Activated T-helper 1 cell treated with anti-CD3 and anti-CD28 coated beads, Interleukin-12 subunit alpha, Interleukin-12 subunit beta, Interleukin-2, Interleukin-4 antibody, amounts not matched to agents 30 ng/mL and 10 ng/mL and 1 ng/mL, durations not matched to agents 14 hours and 24 hours and 36 hours (primary cell): ENCODE data around the gene BOC. TPM values are rescaled to one million over a fixed set of nuclear protein-coding genes. Genes with fewer than 3 reads are reported as not detected.

ENCODE experiments used
- DNase-seq: peaks from one replicate; pipeline ENCODE4 v3.0.0; 2021; ENCODE audit warnings: low spot score
- H3K27ac Mint-ChIP-seq: one replicate; pipeline ENCODE4 v1.8.0; 2021; ENCODE audit warnings: mild to moderate bottlenecking, mixed read lengths
- H3K27me3 Mint-ChIP-seq: one replicate; pipeline ENCODE4 v1.8.0; 2022; ENCODE audit warnings: mild to moderate bottlenecking, moderate library complexity, mixed read lengths; ENCODE audit not compliant: insufficient read depth
- H3K36me3 Mint-ChIP-seq: one replicate; pipeline ENCODE4 v1.8.0; 2021; ENCODE audit warnings: low read depth, mixed read lengths
- H3K4me1 Mint-ChIP-seq: one replicate; pipeline ENCODE4 v1.8.0; 2021; ENCODE audit warnings: low read depth, mixed read lengths
- H3K4me3 Mint-ChIP-seq: one replicate; pipeline ENCODE4 v1.8.0; 2021; ENCODE audit warnings: mild to moderate bottlenecking, moderate library complexity, mixed read lengths
- H3K9me3 Mint-ChIP-seq: one replicate; pipeline ENCODE4 v1.8.0; 2021; ENCODE audit warnings: mixed read lengths
- intact Hi-C: fragments of 100-400 bp; cut with micrococcal nuclease; formaldehyde crosslinking; loops from one replicate; pipeline ENCODE4 v1.15.1; 2024
- total RNA-seq: library from RNA; stranded (reverse); gene quantifications from 2 replicates; pipeline ENCODE4 v1.2.3, GENCODE V29; 2022

BOC gene
- total RNA-seq, 1 donor from 2014 or later = 2.1 TPM

DNA sequence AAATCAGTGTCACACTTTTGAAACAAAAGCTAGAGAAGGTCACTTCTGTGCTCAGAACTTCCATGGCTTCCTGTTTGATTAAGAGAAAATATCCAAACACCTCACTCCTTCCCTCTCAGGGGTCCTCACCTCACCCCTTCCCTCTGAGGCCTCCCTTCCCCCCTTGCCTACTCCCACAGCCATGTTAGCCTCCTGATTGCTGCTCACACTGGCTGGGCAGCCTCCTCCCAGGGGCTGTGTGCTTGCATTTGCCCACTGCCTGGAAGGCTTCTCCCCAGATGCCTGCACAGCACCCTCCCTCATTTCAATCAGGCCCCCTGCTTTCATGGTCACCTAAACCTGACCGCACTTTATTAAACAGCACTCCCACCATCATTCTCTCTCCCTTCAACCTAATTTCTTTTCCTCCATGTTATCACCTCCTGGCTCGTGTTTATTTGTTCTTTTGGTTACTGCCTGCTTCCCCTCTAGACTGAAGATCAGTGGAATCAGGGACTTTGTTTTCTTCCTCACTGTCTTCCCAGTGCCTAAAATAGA lies 10.4 kb downstream of the BOC start:
- Mint-ChIP-seq H3K4me3 (no peak overlapping the region), H3K9me3 (no peaks in the 10 kb centered on the region), H3K27me3 (peaks cover 13% of the 10 kb centered on the region), H3K36me3 (no peaks in the 10 kb centered on the region), H3K27ac (no peak overlapping the region), H3K4me1 (peaks cover 18% of the 10 kb centered on the region)
- intact Hi-C loops = no loop called here
- DNase-seq = no peak

DNA sequence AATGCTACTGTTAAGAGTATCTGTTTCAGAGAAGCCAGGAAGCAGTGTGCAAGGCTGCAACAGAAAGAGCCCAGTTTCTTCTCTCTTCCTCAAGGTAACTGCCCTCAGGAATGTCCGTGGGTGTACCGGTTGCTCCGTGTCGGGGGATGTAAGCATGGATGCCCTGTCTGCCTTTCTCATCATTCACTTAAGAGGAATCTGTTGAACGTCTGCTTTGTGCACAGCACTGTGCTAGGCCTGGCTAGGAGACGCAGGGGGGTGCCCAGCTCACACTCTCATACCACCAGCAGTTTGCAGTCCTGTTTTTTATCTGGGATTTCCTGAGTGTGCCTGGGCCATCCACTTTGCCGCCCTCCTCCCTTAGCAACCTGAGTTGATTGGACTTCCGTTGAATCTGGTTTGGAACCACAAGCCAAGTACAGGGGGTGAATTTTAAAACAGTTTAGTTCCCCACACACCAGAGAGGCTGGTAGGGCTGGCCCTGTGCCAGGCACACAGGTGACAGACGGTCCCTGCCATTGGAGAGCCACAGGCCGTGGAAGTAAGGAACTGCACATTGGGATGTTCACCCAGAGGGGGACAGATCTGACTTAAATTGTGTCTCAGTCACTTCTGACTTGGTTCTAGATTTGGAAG lies 11.2 kb downstream of the BOC start:
- H3K27me3 Mint-ChIP-seq = peaks cover 13% of the 10 kb centered on the region
- H3K4me1 Mint-ChIP-seq = peaks cover 18% of the 10 kb centered on the region
- H3K36me3 Mint-ChIP-seq = no peaks in the 10 kb centered on the region
- no peak overlapping the region for H3K27ac Mint-ChIP-seq
- H3K4me3 Mint-ChIP-seq = no peak overlapping the region
- intact Hi-C loops = loop anchor here (1.0 kb wide), 1 partner anchor 10 kb away; no protein-coding TSS in a partner anchor
- H3K9me3 Mint-ChIP-seq = no peaks in the 10 kb centered on the region
- no peak for DNase-seq

DNA sequence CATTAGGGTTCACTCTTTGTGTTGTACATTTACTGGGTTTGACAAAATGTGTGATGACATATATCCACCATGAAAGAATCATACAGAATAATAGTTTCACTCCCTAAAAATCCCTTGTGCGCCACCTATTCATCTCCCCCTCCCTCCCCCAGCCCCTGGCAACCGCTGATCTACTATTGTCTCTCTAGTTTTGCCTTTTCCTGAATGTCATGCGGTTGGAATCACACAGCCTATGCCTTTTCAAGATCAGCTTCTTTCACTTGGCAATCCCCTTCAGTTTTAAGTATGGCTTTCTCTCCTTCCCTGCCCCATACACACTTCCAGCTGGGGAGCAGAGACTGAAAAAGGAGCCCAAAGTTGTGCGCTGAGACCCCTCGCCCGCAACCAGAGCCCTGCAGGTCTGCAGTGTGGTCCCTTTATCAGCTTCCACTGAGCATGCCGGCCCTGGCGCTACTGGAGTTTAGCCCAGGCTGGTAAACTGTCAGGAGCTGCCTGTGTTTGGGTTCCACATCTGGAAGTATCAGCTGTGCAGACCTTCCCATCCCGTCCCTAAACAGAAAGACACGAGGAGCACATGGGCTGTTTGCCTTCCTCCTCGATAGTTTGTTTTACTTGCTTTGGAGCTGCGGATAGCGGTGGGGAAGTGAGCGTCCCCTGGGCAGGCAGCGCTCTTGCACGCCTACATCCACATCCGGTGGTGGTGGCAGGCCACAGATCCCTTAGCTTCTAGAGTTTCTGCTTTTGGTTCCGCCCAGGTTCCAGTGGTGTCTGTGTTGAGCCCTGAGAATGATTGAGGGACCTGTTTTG lies 12.3 kb downstream of the BOC start:
- DNase-seq = peak; percentile 32
- Mint-ChIP-seq H3K36me3 (no peaks in the 10 kb centered on the region), H3K4me1 (peaks cover 18% of the 10 kb centered on the region), H3K27ac (no peak overlapping the region), H3K27me3 (peaks cover 13% of the 10 kb centered on the region), H3K4me3 (peak overlapping the region; percentile 52), H3K9me3 (no peaks in the 10 kb centered on the region)
- intact Hi-C loops = loop anchor here (1.0 kb wide), 1 partner anchor 11 kb away; no protein-coding TSS in a partner anchor

DNA sequence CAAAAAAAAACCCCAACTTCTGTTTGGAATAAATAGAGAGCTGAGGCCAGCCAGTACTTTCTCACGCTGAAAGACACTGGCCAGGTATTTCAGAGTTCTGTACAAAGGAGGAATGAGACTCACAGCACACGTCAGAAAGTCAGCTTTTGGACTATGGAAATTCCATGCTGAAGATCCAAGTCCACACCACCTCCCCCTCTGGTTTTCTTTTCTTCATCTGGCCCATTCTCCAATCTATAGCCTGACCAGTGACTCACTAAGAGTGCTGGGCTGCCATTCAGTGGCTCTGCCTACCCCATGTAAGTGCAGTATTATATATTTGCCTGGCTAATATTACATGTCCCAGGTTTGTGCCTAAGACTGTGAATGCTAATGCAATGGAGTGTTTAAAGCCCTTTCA lies 13.9 kb downstream of the BOC start:
- Mint-ChIP-seq H3K27ac (no peak overlapping the region), H3K9me3 (no peaks in the 10 kb centered on the region), H3K27me3 (peaks cover 13% of the 10 kb centered on the region), H3K4me1 (peaks cover 18% of the 10 kb centered on the region), H3K36me3 (no peaks in the 10 kb centered on the region), H3K4me3 (no peak overlapping the region)
- intact Hi-C loops = no loop called here
- DNase-seq = no peak

DNA sequence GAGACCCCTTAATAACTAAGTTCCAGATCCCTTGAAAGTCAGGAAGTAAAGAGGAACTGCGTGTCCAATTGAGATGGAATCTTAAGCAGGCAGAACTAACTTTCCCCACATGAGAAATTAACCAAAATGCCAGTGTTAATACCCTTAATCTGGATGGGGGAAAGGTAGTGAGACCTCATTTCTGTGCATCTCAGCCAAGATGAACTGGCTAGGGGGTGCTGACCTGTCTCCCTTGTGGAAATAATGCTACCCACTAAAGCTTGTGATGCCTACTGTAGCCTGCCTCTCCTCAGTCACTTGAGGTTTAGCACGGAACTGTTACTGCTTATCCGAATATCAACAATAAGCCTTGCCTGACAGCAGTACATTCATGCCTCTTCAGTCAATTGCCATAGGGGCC lies 15.1 kb downstream of the BOC start:
- no peak overlapping the region for H3K4me3 Mint-ChIP-seq
- no peaks in the 10 kb centered on the region for H3K9me3 Mint-ChIP-seq
- no peak overlapping the region for H3K27ac Mint-ChIP-seq
- intact Hi-C loops = no loop called here
- peaks cover 20% of the 10 kb centered on the region for H3K4me1 Mint-ChIP-seq
- no peaks in the 10 kb centered on the region for H3K36me3 Mint-ChIP-seq
- no peak for DNase-seq
- peaks cover 8% of the 10 kb centered on the region for H3K27me3 Mint-ChIP-seq

DNA sequence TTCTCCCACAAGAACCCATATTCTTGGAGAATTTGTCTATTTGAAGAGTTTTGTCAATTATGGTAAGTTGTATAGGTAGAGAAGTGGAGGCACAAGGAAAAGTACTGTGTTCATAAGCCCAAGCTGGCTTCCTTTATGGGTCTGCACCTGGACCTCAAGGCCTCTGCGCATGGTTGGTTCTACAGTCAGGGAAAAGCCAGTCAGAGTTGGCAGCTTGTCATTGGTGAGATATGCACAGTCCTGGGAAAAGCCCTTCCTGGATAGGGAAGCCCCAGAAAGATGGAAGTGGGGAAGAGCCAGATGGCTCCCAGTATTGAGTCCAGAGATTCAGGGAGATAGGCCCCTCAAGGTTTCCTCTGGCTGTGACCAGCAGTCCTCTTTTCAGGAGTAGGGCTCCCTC lies 15.8 kb downstream of the BOC start:
- Mint-ChIP-seq H3K9me3 (no peaks in the 10 kb centered on the region), H3K4me1 (peaks cover 23% of the 10 kb centered on the region), H3K27me3 (peaks cover 3% of the 10 kb centered on the region), H3K27ac (no peak overlapping the region), H3K4me3 (no peak overlapping the region), H3K36me3 (no peaks in the 10 kb centered on the region)
- DNase-seq = no peak
- intact Hi-C loops = no loop called here

DNA sequence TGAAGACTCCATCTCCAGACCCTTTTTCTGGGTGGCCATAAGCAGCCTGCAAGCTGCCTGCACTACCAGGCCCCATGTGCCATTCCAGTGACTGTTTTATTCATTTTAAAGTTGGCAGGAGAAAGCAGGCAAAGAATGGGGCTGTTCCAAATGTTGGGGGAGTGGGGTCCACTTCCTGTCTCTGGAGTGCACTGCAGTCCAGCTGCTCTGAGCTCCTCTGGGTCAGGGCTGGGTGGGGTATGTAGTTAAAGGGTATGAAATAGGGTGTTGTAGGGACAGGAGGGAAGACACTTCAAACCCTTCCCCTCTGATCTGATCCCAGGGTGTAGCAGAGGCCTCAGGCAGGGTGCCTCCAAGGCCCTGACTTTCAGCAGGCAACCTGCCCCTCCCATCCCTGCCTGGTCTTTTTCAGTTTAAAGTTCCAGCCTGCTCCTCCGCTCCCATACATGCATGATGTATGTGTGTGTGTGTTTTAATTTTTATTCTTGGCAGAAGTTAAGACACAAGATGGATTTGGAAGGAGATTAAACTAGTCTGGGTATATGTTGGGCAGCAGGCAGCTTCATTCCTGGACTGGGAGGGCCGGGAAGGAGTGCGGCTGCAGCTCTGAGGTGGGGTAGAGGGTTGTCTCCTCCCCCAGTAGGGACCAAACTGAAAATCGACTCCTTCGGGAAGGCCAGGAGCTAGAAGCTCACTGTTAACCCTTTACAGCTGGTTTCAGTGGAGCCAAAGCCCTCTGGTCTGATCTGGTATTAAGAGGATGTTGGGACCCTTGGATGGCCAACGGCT lies 17.3 kb downstream of the BOC start:
- DNase-seq = no peak
- H3K4me3 Mint-ChIP-seq = no peak overlapping the region
- peaks cover 2% of the 10 kb centered on the region for H3K27me3 Mint-ChIP-seq

DNA sequence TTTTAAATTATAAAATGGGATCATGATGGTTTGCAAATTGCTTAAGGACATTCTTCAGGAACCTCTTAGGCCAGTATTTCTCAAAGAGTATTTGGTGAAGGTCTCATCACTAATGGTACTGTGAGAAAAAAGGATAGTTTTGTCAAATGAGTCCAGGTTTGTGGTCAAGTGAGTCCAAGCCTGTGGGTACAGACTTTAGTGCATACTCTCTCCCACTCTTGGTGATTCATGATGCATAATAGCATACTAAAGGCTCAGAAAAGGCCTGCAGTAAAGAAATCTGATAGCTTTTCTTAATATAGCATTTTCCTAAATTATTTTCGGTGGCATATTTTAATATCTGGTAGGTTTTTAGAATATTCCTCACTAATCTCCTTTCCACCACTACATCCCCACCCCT lies 20.0 kb downstream of the BOC start:
- no peak overlapping the region for H3K4me3 Mint-ChIP-seq
- H3K36me3 Mint-ChIP-seq = no peaks in the 10 kb centered on the region
- DNase-seq = no peak
- H3K27me3 Mint-ChIP-seq = peaks cover 4% of the 10 kb centered on the region
- intact Hi-C loops = no loop called here
- H3K9me3 Mint-ChIP-seq = no peaks in the 10 kb centered on the region
- H3K4me1 Mint-ChIP-seq = peaks cover 5% of the 10 kb centered on the region
- H3K27ac Mint-ChIP-seq = no peak overlapping the region

More for the DNA sequence above, 17.3 kb downstream of the BOC start:
- H3K27ac Mint-ChIP-seq = no peak overlapping the region
- H3K4me1 Mint-ChIP-seq = peaks cover 12% of the 10 kb centered on the region
- no peaks in the 10 kb centered on the region for H3K36me3 Mint-ChIP-seq
- no peaks in the 10 kb centered on the region for H3K9me3 Mint-ChIP-seq
- intact Hi-C loops = no loop called here

DNA sequence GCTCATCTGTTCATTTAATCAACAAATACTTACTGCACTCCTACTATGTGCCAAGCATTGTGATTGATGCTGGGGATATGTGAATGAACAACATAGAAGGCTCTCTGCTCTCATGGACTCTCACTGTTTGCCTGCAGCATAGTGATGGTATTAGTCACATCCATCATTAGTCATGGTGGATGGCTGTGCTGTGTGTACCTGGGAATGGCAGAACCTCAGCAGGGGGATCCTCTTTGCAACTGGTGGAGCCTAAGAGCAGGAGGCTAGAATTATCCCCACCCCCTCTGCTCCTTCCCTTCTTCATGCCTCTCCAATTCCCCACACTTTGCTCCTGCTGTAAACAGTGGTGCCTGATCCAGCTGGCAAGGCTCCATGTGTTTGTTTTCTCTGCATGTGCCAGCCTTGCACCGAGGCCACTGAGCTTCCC lies 20.5 kb downstream of the BOC start:
- H3K9me3 Mint-ChIP-seq = no peaks in the 10 kb centered on the region
- H3K27me3 Mint-ChIP-seq = peaks cover 4% of the 10 kb centered on the region
- H3K27ac Mint-ChIP-seq = no peak overlapping the region
- no peak overlapping the region for H3K4me3 Mint-ChIP-seq
- no peaks in the 10 kb centered on the region for H3K36me3 Mint-ChIP-seq
- peaks cover 5% of the 10 kb centered on the region for H3K4me1 Mint-ChIP-seq
- intact Hi-C loops = no loop called here
- no peak for DNase-seq

DNA sequence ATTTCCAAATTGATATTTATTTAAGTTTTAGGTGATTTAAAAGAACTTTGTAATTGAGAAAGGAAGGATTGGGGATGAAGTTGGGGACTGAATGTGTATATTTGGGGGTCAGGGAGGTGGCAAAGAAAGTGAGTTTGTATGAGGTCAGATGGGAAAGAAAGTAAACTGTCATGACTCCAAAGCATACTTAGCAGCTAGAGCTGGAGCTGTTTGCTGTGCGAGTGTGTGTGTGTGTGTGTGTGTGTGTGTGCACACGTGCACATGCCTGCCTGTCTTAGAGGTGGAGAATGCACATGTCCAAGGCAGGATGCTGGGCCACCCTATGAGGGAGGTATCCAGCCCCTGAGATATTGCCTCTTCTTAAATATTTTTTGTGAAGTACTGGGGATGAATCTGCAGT lies 21.0 kb downstream of the BOC start:
- Mint-ChIP-seq H3K4me1 (peaks cover 5% of the 10 kb centered on the region), H3K27ac (no peak overlapping the region), H3K4me3 (no peak overlapping the region), H3K9me3 (no peaks in the 10 kb centered on the region), H3K27me3 (peaks cover 5% of the 10 kb centered on the region), H3K36me3 (no peaks in the 10 kb centered on the region)
- intact Hi-C loops = no loop called here
- no peak for DNase-seq

DNA sequence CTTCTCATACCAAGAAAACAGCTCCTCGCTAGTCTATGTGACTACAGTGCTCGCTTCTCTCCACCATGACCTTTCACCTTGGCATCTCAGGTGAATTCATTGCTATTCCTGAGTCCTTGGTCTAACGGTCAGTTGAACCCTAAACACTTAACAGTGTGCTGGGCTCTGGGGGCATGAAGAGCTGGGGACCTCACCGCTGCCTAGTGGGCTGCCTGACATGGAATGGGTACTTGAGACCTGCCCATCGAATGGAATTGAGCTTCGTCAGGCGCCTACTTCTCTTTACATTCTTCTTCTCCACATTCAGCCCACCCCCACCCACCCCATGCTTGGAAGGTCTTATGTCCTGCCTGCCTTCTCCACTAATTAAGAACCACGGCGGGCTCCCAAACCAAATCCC lies 22.1 kb downstream of the BOC start:
- Mint-ChIP-seq H3K27ac (no peak overlapping the region), H3K4me3 (no peak overlapping the region), H3K36me3 (no peaks in the 10 kb centered on the region), H3K27me3 (peaks cover 5% of the 10 kb centered on the region), H3K4me1 (peaks cover 5% of the 10 kb centered on the region), H3K9me3 (no peaks in the 10 kb centered on the region)
- intact Hi-C loops = no loop called here
- DNase-seq = no peak

DNA sequence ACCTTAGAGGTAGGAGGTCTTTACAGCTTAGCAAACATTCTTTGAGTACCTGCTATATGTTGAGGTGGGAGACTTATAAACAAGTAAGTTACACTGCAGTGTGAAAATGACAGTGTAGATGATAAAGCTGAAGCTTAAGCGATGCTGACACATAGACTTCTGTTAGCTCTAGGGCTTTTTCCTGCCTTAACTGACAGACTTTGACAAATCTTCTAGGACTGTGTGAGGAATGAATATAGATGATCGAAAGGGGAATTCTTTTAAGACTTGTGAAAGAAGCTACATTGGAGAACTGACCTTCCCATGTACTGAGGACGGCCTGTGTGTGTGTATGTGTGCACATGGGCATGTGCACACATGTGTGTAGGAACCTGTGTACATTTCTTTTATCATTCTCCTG lies 22.7 kb downstream of the BOC start:
- H3K4me1 Mint-ChIP-seq = peaks cover 5% of the 10 kb centered on the region
- peaks cover 5% of the 10 kb centered on the region for H3K27me3 Mint-ChIP-seq
- no peak for DNase-seq
- no peak overlapping the region for H3K27ac Mint-ChIP-seq
- no peaks in the 10 kb centered on the region for H3K36me3 Mint-ChIP-seq
- H3K9me3 Mint-ChIP-seq = no peaks in the 10 kb centered on the region
- H3K4me3 Mint-ChIP-seq = no peak overlapping the region
- intact Hi-C loops = no loop called here
